ENCODE measurements around the gene VPS8. TPM values are rescaled to one million over a fixed set of nuclear protein-coding genes. Genes with fewer than 3 reads are reported as not detected.

The VPS8 gene
- total RNA-seq, 3 donors from 2014 or later = 52.2 to 86.3 (median 61.9) TPM

- TF ChIP-seq POLR2AphosphoS5 (IDR thresholded peaks at IDR 0.05) = no peak
- no peak for TF ChIP-seq POLR2A (IDR thresholded peaks at IDR 0.05)
- TF ChIP-seq CTCF (IDR thresholded peaks at IDR 0.05) = no peak
Measured at GRCh38 chr3:184806567-184807271, 5.2 kb upstream of the VPS8 start.

GRCh38 chr3:184807549-184807948 lies 4.4 kb upstream of the VPS8 start:
- Histone ChIP-seq H3K9me3 (no peaks in the 10 kb centered on the region), H3K4me3 (no peak overlapping the region), H3K36me3 (no peaks in the 10 kb centered on the region), H3K4me1 (no peaks in the 10 kb centered on the region), H3K27me3 (no peaks in the 10 kb centered on the region), H3K27ac (no peak overlapping the region)
- intact Hi-C loops (cut with DNase I; ENCODE audit: low total_unique reads) = no loop called here
- no peak for TF ChIP-seq POLR2A (IDR thresholded peaks at IDR 0.05)
- no peak for TF ChIP-seq POLR2AphosphoS5 (IDR thresholded peaks at IDR 0.05)
- TF ChIP-seq CTCF (IDR thresholded peaks at IDR 0.05) = no peak
- DNase-seq (ENCODE audit: low spot score in 2 of 2) = no peak

More at GRCh38 chr3:184806567-184807271, 5.2 kb upstream of the VPS8 start:
- intact Hi-C loops (cut with DNase I; ENCODE audit: low total_unique reads) = no loop called here
- Histone ChIP-seq H3K36me3 (no peaks in the 10 kb centered on the region), H3K4me1 (no peaks in the 10 kb centered on the region), H3K27me3 (no peaks in the 10 kb centered on the region), H3K9me3 (no peaks in the 10 kb centered on the region), H3K27ac (no peak overlapping the region), H3K4me3 (no peak overlapping the region)
- DNase-seq (ENCODE audit: low spot score in 2 of 2) = no peak

DNA sequence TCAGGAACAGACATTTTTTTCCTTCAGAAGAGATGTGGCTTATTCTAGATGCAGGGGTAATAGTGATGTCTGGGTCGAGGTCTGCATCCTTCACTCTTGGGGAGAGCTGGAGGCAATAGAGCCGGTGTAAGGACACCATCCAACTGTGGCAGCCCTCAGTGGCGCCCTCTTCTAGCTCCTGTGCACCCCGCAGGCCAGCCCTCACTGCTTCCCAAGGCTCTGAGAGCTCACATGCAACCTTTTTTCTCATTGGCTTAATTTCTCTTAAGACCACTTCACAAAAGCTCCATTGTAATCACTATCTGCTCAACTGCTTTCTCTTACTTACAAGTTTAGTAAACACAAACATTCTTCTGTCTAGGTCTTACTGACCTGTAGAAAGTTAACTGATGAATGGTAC lies 3.9 kb upstream of the VPS8 start:
- Histone ChIP-seq H3K36me3 (no peaks in the 10 kb centered on the region), H3K4me1 (peaks cover 2 to 3% of the 10 kb centered on the region in 2 donors), H3K4me3 (no peak overlapping the region), H3K27ac (no peak overlapping the region), H3K27me3 (no peaks in the 10 kb centered on the region), H3K9me3 (no peaks in the 10 kb centered on the region)
- no peak for DNase-seq (ENCODE audit: low spot score in 2 of 2)
- intact Hi-C loops (cut with DNase I; ENCODE audit: low total_unique reads) = no loop called here
- TF ChIP-seq CTCF (IDR thresholded peaks at IDR 0.05) = no peak
- no peak for TF ChIP-seq POLR2AphosphoS5 (IDR thresholded peaks at IDR 0.05)
- TF ChIP-seq POLR2A (IDR thresholded peaks at IDR 0.05) = no peak

GRCh38 chr3:184810146-184810545 lies 1.8 kb upstream of the VPS8 start:
- H3K36me3 ChIP-seq = no peaks in the 10 kb centered on the region
- TF ChIP-seq POLR2AphosphoS5 (IDR thresholded peaks at IDR 0.05) = no peak
- no peak for TF ChIP-seq CTCF (IDR thresholded peaks at IDR 0.05)
- no peak for TF ChIP-seq POLR2A (IDR thresholded peaks at IDR 0.05)
- no peak overlapping the region for H3K27ac ChIP-seq
- no peaks in the 10 kb centered on the region for H3K27me3 ChIP-seq
- H3K4me1 ChIP-seq = peaks cover 3 to 6% of the 10 kb centered on the region in 2 donors
- intact Hi-C loops (cut with DNase I; ENCODE audit: low total_unique reads) = no loop called here
- no peak overlapping the region for H3K4me3 ChIP-seq
- DNase-seq (ENCODE audit: low spot score in 2 of 2) = no peak
- H3K9me3 ChIP-seq = no peaks in the 10 kb centered on the region

- no peak overlapping the region for H3K4me3 ChIP-seq
- no peaks in the 10 kb centered on the region for H3K36me3 ChIP-seq
- intact Hi-C loops (cut with DNase I; ENCODE audit: low total_unique reads) = no loop called here
Measured at GRCh38 chr3:184811034-184811433, 932 bp upstream of the VPS8 start.

More at GRCh38 chr3:184811034-184811433, 932 bp upstream of the VPS8 start:
- H3K9me3 ChIP-seq = no peaks in the 10 kb centered on the region
- H3K27me3 ChIP-seq = no peaks in the 10 kb centered on the region
- TF ChIP-seq POLR2AphosphoS5 (IDR thresholded peaks at IDR 0.05) = no peak
- no peak for TF ChIP-seq POLR2A (IDR thresholded peaks at IDR 0.05)
- TF ChIP-seq CTCF (IDR thresholded peaks at IDR 0.05) = no peak
- no peak for DNase-seq (ENCODE audit: low spot score in 2 of 2)
- peaks cover 3 to 6% of the 10 kb centered on the region in 2 donors for H3K4me1 ChIP-seq
- H3K27ac ChIP-seq = no peak overlapping the region

Measured in breast epithelium (tissue), 4 donors.